ENCODE results near the gene FGFRL1. TPM values are rescaled to one million over a fixed set of nuclear protein-coding genes. Genes with fewer than 3 reads are reported as not detected.

The FGFRL1 gene
- total RNA-seq, 1 experiment from 2014 or later, result 4.6 TPM

GRCh38 chr4:1075225-1075624 lies 63.8 kb downstream of the FGFRL1 start:
- DNase-seq (ENCODE audit: low read depth), result no peak

GRCh38 chr4:1075809-1076699 lies 64.6 kb downstream of the FGFRL1 start:
- DNase-seq (ENCODE audit: low read depth), result no peak

Other genes starting within 250 kb of the FGFRL1 start
- not detected in 2 replicates for gene CPLX1, start 185.5 kb upstream of the FGFRL1 start, total RNA-seq (2014; rRNA removed; shearing (Covaris generic))
- gene GAK, start 79.3 kb upstream of the FGFRL1 start, total RNA-seq (2014; rRNA removed; shearing (Covaris generic)), result 23.1 and 28.2 TPM in 2 replicates
- 13.5 and 17.4 TPM in 2 replicates for gene TMEM175, start 79.2 kb upstream of the FGFRL1 start, total RNA-seq (2014; rRNA removed; shearing (Covaris generic))
- 1.6 TPM in 2 replicates for gene DGKQ, start 38.1 kb upstream of the FGFRL1 start, total RNA-seq (2014; rRNA removed; shearing (Covaris generic))
- 0.60 and 2.0 TPM in 2 replicates for gene IDUA, start 24.6 kb upstream of the FGFRL1 start, total RNA-seq (2014; rRNA removed; shearing (Covaris generic))
- gene SLC26A1, start 18.2 kb upstream of the FGFRL1 start, total RNA-seq (2014; rRNA removed; shearing (Covaris generic)), result not detected in 2 replicates
- gene RNF212, start 101.9 kb downstream of the FGFRL1 start, total RNA-seq (2014; rRNA removed; shearing (Covaris generic)), result not detected in 2 replicates
- 3.8 and 7.7 TPM in 2 replicates for gene SPON2, start 161.0 kb downstream of the FGFRL1 start, total RNA-seq (2014; rRNA removed; shearing (Covaris generic))
- gene CTBP1, start 237.5 kb downstream of the FGFRL1 start, total RNA-seq (2014; rRNA removed; shearing (Covaris generic)), result 61.3 and 97.9 TPM in 2 replicates